Measurements from ENCODE around the gene ZBTB4.

The ZBTB4 gene

DNA sequence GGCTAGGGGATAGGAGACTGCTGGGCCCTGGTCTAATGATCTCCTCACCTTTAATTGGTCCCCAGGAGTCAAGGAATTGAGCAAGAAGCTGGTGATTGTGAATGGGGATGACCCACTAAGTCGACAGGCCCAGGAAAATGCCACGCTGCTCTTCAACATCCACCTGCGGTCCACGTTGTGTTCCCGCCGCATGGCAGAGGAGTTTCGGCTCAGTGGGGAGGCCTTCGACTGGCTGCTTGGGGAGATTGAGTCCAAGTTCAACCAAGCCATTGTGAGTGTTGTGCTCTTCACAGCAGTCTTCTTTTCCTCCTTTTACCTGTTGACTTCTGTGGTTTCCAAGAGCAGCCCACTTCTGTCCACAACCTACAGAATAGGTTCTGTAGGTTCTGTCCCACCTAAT lies 24.1 kb upstream of the ZBTB4 start:
- TF ChIP-seq POLR2A (IDR thresholded peaks at IDR 0.05; ENCODE audit: low read depth, low read length) (no peak), POLR2AphosphoS5 (IDR thresholded peaks at IDR 0.05; ENCODE audit: low read depth, low read length) (no peak), TAF1 (IDR thresholded peaks at IDR 0.05; ENCODE audit: borderline replicate concordance, low read depth, low read length) (no peak)
- DNase-seq (ENCODE audit: insufficient read length) (no peak), FAIRE-seq (no peak)

DNA sequence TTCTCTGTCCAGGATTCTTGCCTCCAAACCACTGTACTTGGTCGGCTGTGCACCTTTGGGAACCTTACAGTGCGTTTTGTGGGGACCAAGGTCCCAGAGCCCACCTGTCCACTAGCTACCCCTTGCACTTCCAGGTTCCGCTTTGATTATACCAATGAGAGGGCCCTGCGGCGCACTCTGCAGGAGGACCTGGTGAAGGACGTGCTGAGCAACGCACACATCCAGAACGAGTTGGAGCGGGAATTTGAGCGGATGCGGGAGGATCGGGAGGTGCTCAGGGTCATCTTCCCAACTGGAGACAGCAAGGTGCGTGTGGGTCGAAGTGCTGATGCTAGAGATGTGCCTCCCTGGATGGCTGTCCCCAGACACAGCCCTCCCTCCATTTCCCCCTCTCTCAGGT lies 23.6 kb upstream of the ZBTB4 start:
- FAIRE-seq (no peak), DNase-seq (ENCODE audit: insufficient read length) (no peak)
- TF ChIP-seq POLR2A (IDR thresholded peaks at IDR 0.05; ENCODE audit: low read depth, low read length) (no peak), POLR2AphosphoS5 (IDR thresholded peaks at IDR 0.05; ENCODE audit: low read depth, low read length) (peak; percentile 46; the same call in 1 of the 2 replicates)

DNA sequence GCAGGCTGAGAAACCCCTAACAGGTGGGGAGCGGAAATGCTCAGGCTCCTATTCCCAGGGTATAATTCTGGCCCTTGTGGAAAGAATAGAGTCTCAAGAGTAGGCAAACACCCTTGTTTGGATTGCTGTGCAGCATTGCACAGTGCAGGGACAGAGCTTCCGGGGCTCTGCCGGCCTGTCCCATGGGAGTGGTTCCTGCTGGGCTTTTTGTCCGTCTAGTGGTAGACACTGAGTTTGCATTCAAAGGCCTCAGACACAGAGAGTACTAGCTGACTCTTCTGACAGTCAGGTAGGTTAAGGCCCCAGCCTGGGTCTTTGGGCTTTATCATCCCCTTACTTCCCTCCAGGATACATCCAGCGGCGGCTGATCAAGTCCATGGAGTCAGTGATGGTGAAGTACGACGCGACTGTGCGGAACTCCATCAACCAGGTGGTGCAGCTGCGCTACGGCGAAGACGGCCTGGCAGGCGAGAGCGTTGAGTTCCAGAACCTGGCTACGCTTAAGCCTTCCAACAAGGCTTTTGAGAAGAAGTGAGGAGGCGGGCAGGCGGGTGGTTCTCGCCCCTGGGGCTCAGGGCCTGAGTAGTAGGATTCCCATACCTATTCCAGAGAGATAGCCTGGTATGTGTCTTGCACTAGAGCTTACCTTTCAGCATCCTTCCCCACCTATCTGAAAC lies 22.9 kb upstream of the ZBTB4 start:
- DNase-seq (ENCODE audit: insufficient read length) (no peak), FAIRE-seq (no peak)
- TF ChIP-seq POLR2AphosphoS5 (IDR thresholded peaks at IDR 0.05; ENCODE audit: low read depth, low read length) (no peak; the same call in 1 of the 2 replicates), POLR2A (IDR thresholded peaks at IDR 0.05; ENCODE audit: low read depth, low read length) (0 out of 2 replicates have a peak, but pooled peaks have one; percentile 7)

DNA sequence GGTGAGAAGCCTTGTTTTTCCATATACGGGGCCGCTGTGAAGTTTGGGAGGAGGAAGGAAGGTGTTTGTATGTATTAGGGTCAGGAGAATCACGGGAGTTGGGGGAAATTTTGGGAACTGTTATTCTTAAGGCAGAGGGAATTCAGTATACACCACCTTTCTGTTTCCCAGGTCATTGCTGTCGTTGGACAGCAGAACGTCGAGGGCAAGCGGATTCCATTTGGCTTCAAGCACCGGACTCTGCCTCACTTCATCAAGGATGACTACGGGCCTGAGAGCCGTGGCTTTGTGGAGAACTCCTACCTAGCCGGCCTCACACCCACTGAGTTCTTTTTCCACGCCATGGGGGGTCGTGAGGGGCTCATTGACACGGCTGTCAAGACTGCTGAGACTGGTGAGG lies 22.3 kb upstream of the ZBTB4 start:
- FAIRE-seq (no peak), DNase-seq (ENCODE audit: insufficient read length) (no peak)
- no peak for TF ChIP-seq POLR2AphosphoS5 (IDR thresholded peaks at IDR 0.05; ENCODE audit: low read depth, low read length)
- TF ChIP-seq TAF1 (IDR thresholded peaks at IDR 0.05; ENCODE audit: borderline replicate concordance, low read depth, low read length) = no peak
- no peak for TF ChIP-seq POLR2A (IDR thresholded peaks at IDR 0.05; ENCODE audit: low read depth, low read length)

DNA sequence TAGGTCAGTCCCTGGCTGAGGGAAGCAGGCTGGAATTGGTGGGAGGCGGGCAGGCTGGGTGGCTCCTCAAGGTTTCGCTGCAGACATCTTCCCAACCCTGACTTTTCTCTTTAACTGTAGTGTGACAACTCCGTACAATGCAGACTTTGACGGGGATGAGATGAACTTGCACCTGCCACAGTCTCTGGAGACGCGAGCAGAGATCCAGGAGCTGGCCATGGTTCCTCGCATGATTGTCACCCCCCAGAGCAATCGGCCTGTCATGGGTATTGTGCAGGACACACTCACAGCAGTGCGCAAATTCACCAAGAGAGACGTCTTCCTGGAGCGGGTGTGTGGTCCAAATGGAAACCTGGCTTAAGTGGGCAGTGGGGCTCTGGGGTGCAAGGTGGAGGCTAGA lies 19.7 kb upstream of the ZBTB4 start:
- TF ChIP-seq TAF1 (IDR thresholded peaks at IDR 0.05; ENCODE audit: borderline replicate concordance, low read depth, low read length) = no peak
- TF ChIP-seq POLR2A (IDR thresholded peaks at IDR 0.05; ENCODE audit: low read depth, low read length) = peak; percentile 16; the same call in 1 of the 2 replicates
- DNase-seq (ENCODE audit: insufficient read length) (no peak), FAIRE-seq (no peak)

DNA sequence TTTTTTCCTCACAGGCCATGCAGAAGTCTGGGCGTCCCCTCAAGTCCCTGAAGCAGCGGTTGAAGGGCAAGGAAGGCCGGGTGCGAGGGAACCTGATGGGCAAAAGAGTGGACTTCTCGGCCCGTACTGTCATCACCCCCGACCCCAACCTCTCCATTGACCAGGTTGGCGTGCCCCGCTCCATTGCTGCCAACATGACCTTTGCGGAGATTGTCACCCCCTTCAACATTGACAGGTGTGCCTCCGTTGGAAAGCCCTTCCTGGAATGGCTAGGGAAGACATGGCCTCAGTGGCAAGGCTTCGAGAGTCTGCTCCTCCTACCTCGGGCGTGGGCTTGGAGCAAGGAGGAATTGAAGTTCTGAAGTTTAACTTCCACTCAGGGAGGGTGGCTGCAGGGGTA lies 18.2 kb upstream of the ZBTB4 start:
- FAIRE-seq (no peak), DNase-seq (ENCODE audit: insufficient read length) (no peak)
- no peak for TF ChIP-seq POLR2A (IDR thresholded peaks at IDR 0.05; ENCODE audit: low read depth, low read length)
- no peak for TF ChIP-seq POLR2AphosphoS5 (IDR thresholded peaks at IDR 0.05; ENCODE audit: low read depth, low read length)
- TF ChIP-seq TAF1 (IDR thresholded peaks at IDR 0.05; ENCODE audit: borderline replicate concordance, low read depth, low read length) = no peak

DNA sequence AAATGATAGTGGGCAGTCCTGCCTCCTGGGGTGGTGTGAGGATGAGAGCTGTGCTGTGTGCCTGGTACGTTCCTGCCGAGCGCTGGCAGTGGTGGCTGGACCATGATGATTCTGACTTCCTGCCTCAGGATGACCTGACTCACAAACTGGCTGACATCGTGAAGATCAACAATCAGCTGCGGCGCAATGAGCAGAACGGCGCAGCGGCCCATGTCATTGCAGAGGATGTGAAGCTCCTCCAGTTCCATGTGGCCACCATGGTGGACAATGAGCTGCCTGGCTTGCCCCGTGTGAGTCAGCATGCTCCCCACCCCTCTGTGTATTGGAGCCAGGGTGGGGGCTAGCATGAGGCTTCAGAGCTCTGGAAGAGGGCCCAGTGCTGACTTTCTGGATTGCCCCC lies 17.8 kb upstream of the ZBTB4 start:
- FAIRE-seq = no peak
- TF ChIP-seq POLR2A (IDR thresholded peaks at IDR 0.05; ENCODE audit: low read depth, low read length) = no peak
- TF ChIP-seq TAF1 (IDR thresholded peaks at IDR 0.05; ENCODE audit: borderline replicate concordance, low read depth, low read length) = no peak
- TF ChIP-seq POLR2AphosphoS5 (IDR thresholded peaks at IDR 0.05; ENCODE audit: low read depth, low read length) = no peak
- DNase-seq (ENCODE audit: insufficient read length) = no peak

DNA sequence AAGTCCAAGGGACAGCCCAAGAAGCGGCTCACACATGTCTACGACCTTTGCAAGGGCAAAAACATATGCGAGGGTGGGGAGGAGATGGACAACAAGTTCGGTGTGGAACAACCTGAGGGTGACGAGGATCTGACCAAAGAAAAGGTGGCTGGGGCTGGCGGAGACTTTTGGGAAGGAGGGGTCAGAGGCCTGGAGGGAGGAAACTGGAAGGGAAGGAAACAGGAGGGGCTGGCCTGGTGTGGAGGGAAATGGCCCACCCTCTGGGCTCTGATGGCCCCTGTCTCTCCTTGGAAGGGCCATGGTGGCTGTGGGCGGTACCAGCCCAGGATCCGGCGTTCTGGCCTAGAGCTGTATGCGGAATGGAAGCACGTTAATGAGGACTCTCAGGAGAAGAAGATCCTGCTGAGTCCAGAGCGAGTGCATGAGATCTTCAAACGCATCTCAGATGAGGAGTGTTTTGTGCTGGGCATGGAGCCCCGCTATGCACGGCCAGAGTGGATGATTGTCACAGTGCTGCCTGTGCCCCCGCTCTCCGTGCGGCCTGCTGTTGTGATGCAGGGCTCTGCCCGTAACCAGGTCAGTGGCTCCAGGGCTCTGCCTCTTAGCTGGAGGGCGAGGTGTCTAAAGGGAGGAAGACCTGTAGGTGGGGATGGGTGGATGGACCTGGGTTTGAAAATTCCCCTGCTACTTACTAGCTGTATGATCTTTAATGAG lies 17.2 kb upstream of the ZBTB4 start:
- DNase-seq (ENCODE audit: insufficient read length) (no peak), FAIRE-seq (no peak)
- TF ChIP-seq TAF1 (IDR thresholded peaks at IDR 0.05; ENCODE audit: borderline replicate concordance, low read depth, low read length) = no peak

DNA sequence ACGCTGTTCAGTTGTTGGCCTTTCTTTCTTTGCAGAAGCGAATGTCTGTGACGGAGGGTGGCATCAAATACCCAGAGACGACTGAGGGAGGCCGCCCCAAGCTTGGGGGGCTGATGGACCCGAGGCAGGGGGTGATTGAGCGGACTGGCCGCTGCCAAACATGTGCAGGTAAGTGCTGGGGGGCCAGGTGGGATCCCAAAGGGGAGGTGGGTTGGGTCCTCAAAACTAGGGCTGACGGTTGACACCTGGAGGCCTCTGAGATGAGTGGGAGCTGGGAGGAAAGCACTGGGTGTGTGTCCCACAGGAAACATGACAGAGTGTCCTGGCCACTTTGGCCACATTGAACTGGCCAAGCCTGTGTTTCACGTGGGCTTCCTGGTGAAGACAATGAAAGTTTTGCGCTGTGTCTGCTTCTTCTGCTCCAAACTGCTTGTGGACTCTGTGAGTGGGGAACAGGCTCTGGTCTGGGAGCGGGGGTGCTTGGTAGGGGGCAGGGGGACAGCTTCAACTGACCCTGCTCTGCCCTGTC lies 16.5 kb upstream of the ZBTB4 start:
- DNase-seq (ENCODE audit: insufficient read length) = no peak
- TF ChIP-seq TAF1 (IDR thresholded peaks at IDR 0.05; ENCODE audit: borderline replicate concordance, low read depth, low read length) (no peak), POLR2AphosphoS5 (IDR thresholded peaks at IDR 0.05; ENCODE audit: low read depth, low read length) (no peak), POLR2A (IDR thresholded peaks at IDR 0.05; ENCODE audit: low read depth, low read length) (no peak)
- no peak for FAIRE-seq

DNA sequence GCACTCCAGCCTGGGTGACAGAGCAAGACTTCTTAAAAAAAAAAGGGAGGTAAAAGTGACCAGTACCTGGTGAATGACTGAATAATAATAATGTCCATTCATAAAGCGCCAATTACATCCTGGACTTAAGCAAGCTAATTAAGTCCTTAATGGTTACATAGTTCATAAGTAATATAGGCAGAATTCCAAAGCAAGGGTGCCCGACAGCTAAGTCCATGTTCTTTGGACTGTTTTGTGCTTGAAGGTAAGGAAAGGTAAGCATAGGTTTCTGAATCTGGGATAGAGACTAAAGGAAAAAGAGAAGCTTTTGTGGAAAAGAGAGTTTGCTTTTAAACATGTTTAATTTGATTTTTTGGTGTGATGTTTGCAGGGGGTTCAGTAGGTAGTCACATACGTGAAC lies 14.5 kb upstream of the ZBTB4 start:
- DNase-seq (ENCODE audit: insufficient read length) (no peak), FAIRE-seq (no peak)
- TF ChIP-seq TAF1 (IDR thresholded peaks at IDR 0.05; ENCODE audit: borderline replicate concordance, low read depth, low read length) (no peak), POLR2A (IDR thresholded peaks at IDR 0.05; ENCODE audit: low read depth, low read length) (no peak), POLR2AphosphoS5 (IDR thresholded peaks at IDR 0.05; ENCODE audit: low read depth, low read length) (no peak)

DNA sequence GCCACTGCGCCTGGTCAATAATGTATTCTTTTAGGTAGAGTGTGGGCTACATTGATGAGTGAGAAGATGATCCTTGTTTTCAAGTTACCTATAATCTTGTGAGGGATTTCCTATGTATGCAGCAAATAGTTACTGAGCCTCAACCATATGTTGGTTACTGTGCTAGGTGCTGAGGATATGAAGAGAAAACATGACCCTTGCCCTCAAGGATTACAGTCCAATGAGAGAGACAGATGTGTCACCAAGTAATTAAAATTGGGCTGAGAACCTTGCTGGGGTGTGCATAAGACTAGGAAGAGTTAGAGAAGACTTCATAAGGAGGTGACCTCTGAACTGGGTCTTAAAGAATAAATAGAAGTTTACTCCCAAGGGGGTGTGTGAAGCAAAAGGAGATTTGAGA lies 12.2 kb upstream of the ZBTB4 start:
- TF ChIP-seq POLR2A (IDR thresholded peaks at IDR 0.05; ENCODE audit: low read depth, low read length) (no peak), TAF1 (IDR thresholded peaks at IDR 0.05; ENCODE audit: borderline replicate concordance, low read depth, low read length) (no peak)
- FAIRE-seq = no peak
- DNase-seq (ENCODE audit: insufficient read length) = no peak

DNA sequence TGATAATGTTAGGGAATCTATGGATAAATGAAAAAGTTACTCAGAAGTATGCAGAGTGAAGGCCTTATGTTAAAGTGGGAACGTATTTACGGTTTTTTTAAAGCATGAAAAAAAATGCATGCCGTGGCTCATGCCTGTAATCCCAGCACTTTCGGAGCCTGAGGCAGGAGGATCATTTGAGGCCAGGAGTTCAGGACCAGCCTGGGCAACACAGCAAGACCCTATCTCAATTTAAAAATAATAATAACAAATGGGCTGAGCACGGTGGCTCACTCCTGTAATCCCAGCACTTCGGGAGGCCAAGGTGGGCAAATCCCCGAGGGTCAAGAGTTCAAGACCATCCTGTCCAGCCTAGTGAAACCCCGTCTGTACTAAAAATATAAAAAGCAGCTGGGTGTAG lies 10.7 kb upstream of the ZBTB4 start:
- FAIRE-seq = no peak
- no peak for DNase-seq (ENCODE audit: insufficient read length)

More for the DNA sequence above, 10.7 kb upstream of the ZBTB4 start:
- TF ChIP-seq TAF1 (IDR thresholded peaks at IDR 0.05; ENCODE audit: borderline replicate concordance, low read depth, low read length) (no peak), POLR2AphosphoS5 (IDR thresholded peaks at IDR 0.05; ENCODE audit: low read depth, low read length) (no peak), POLR2A (IDR thresholded peaks at IDR 0.05; ENCODE audit: low read depth, low read length) (no peak)
